ENCODE data around the gene LEPR.
"Not testable (repeated sequence)": the region's sequence is repeated elsewhere in the genome, so short reads cannot be mapped to it uniquely, and the experiment has no call there.

Gene LEPR

GRCh38 chr1:65459397-65459768 lies 38.9 kb downstream of the LEPR start:
- peak; percentile 56 for DNase-seq (ENCODE audit: low read depth)
- TF ChIP-seq CTCF (IDR thresholded peaks at IDR 0.05; ENCODE audit: insufficient read depth, low read depth, low read length, missing control alignments) = peak; percentile 49
- no peak overlapping the region for H3K4me3 ChIP-seq (ENCODE audit: low read depth, low read length)

- H3K4me3 ChIP-seq (ENCODE audit: low read depth, low read length); DNase-seq (ENCODE audit: low read depth): not testable (repeated sequence)
Measured at GRCh38 chr1:65465837-65466236, 45.4 kb downstream of the LEPR start.

GRCh38 chr1:65467536-65467935 lies 47.1 kb downstream of the LEPR start:
- no peak overlapping the region for H3K4me3 ChIP-seq (ENCODE audit: low read depth, low read length)
- TF ChIP-seq CTCF (IDR thresholded peaks at IDR 0.05; ENCODE audit: insufficient read depth, low read depth, low read length, missing control alignments) = no peak
- DNase-seq (ENCODE audit: low read depth) = peak; percentile 2

GRCh38 chr1:65469126-65469888 lies 48.8 kb downstream of the LEPR start:
- H3K4me3 ChIP-seq (ENCODE audit: low read depth, low read length) = no peak overlapping the region
- no peak for DNase-seq (ENCODE audit: low read depth)
- no peak for TF ChIP-seq CTCF (IDR thresholded peaks at IDR 0.05; ENCODE audit: insufficient read depth, low read depth, low read length, missing control alignments)

GRCh38 chr1:65469889-65470340 lies 49.4 kb downstream of the LEPR start:
- no peak for TF ChIP-seq CTCF (IDR thresholded peaks at IDR 0.05; ENCODE audit: insufficient read depth, low read depth, low read length, missing control alignments)
- DNase-seq (ENCODE audit: low read depth) = no peak

More at GRCh38 chr1:65469889-65470340, 49.4 kb downstream of the LEPR start:
- no peak overlapping the region for H3K4me3 ChIP-seq (ENCODE audit: low read depth, low read length)

All from GM12865 (cell line).